Muscle of arm (tissue), 12 donors: ENCODE measurements around the gene CDH4. TPM values are rescaled to one million over a fixed set of nuclear protein-coding genes. Genes with fewer than 3 reads are reported as not detected.

ENCODE experiments used
- DNase-seq: peaks from one replicate; pipeline ENCODE4 v3.0.0-alpha.2; 2013
- polyA plus RNA-seq, 12 donors: library from polyadenylated mRNA; unstranded; fragments of 120-200 nt; gene quantifications; one replicate each; pipeline ENCODE4 v1.2.1, GENCODE V29; 2013; ENCODE audit not compliant: insufficient read length in 12 of 12

The CDH4 gene
- polyA plus RNA-seq, 12 donors = 0.79 to 1.4 (median 1.0) TPM; not detected in 2

DNA sequence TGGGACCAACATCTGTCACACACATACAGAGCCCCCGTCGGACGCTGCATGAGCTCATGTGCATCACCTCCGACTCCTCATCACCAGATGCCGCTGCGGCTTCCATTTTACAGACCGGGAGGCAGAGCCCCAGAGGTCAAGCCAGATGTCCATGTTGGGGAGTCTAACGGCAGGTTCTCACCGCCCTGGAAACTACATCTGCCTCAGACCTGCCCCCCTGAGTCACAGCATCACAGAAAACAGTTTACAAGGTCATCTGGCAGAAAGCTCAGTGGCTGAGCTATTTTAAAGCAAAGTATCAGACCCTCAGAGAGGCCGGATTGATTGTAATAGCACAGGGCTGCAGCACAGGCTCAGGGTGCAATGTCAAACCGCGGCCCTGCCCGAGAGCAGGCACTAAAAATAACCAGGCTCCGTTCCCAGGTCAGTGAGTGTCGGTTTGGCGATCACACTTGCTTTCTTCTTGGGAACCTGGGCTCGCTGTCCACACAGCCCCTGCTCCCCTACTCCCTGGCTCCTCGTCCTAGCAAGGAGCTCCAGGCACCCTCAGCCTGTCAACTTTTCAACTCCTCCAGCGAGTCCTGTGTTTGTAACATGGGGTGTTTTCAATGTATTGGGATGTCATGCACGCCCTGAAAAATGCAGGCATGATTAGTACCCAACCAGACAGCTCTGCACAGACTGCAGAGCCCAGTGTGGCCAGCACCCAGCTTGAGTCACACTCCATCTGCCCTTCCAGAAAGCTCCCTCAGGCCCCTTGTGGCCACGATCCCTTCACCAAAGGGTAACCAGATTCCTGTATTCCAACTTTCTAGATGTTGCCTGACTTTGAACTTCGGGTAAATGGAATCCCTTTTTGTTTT is 264.5 kb downstream of the CDH4 start:
- DNase-seq = no peak

DNA sequence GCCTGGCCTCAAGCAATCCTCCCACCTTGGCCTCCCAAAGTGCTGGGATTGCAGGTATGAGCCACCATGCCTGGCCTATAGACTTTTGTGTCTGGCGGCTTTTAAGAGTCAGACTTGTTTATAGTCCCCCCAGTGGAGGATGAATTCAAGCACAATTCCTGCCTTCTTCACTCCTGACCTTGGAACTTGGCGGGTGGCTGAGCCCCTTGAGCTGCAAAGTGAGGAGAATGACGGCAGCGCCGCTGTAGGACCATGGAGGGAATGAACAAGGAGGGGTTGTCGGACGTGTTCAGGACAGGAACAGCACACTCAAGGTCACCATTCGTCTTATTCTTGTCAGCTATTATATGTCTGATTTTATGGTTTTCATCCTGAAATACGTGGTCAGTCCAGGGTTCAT is 265.4 kb downstream of the CDH4 start:
- DNase-seq = no peak

DNA sequence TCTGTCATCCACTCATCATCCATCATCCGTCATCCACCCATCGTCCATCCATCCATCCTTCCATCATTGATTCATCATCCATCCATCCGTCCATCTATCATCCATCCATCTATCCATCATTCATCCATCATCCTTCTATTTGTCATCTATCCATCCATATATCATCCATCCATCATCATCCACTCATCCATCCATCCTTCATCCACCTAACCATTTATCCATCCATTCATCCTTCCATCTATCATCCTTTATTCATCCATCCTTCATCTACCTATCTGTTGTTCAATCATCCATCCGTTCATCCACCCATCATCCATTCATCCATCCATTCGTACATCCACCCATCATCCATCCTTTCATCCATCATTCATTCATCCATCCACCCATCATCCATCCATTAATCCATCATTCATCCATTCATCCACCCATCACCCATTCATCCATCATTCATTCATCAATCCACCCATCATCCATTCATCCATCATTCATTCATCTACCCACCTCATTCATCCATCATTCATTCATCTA is 266.4 kb downstream of the CDH4 start:
- DNase-seq = no peak

DNA sequence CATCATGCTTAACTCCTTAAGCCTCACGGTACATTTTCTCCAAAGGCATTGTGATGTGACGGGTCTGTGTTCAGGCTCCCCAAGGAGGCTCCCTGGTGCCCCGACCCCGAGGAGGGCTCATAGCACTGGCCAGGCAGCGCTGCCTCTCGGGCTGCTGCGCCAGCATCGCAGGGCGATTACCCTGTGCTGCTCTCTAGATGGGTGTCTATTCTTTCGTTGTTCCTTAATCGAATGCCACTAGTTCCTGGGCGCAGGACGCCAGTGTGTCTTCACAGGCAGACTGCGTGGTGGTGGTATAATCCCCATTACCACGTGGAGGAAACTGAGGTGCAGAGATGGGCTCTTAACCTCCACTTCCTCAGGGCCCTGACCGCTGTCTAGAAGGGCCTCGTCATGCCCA is 267.4 kb downstream of the CDH4 start:
- no peak for DNase-seq

DNA sequence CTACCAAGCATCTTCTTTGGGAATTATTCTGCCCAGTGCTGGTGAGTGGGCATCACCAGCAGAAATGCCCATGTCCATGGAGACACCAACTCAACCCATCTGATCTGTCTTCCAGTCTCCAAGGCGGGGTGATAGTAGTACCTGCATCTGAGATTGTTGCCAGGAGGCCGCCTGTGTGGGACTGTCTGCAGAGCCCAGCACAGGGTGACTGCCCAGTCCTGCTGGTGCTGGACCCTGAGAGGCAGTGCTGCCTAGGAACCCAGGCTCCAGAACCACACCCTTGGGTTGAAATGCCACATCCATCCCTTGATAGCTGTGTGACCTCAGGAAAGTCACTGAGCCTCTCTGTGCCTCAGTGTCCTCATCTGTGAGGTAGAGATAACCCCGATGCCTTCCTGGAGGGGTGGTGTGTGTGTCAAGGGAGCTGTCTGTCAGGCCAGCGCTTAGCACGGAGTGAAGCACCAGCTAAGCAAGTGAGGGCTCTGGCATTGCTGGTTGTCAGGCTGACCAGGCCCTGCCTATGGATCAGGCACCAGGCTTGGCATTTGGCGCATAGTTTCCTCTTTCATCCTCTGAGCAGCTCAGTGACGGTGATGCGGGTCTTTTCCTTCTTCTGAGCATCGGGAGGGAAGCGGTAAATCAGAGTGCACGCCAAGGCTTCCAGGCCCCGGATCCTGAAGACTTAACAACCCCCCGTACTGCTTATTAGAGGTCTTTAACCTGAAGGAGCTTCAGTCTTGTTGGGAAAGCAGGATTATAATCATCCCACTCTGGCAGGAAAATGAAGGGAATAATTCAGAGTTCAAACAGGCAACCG is 268.2 kb downstream of the CDH4 start:
- no peak for DNase-seq

DNA sequence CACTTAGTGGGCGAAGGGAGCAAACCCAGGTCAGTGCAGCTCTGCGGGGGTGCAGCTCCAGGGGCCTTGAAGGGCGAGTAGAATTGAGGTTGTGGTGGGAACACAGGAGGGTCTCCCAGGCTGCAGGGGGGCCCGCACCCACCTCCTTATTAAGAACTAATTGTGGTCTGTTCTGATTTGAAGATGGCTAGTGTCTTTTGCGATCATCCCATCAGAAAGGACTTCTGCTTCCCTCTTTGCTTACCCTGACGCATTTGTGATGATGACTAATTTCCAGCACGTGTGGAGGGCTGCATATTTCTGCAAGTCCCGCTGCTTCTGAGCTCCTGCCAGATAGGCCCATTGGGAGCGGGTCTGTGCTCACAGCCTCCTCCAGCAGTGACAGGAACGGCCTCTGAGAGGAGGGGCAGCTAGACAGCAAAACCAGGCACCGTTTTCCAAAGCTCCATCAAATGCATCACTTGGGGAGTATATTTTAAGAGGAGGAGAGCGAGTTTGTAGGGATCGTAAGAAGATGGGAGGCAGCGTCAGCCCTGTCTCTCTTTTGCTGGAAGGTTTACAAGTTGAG is 268.9 kb downstream of the CDH4 start:
- peak; percentile 37 for DNase-seq

DNA sequence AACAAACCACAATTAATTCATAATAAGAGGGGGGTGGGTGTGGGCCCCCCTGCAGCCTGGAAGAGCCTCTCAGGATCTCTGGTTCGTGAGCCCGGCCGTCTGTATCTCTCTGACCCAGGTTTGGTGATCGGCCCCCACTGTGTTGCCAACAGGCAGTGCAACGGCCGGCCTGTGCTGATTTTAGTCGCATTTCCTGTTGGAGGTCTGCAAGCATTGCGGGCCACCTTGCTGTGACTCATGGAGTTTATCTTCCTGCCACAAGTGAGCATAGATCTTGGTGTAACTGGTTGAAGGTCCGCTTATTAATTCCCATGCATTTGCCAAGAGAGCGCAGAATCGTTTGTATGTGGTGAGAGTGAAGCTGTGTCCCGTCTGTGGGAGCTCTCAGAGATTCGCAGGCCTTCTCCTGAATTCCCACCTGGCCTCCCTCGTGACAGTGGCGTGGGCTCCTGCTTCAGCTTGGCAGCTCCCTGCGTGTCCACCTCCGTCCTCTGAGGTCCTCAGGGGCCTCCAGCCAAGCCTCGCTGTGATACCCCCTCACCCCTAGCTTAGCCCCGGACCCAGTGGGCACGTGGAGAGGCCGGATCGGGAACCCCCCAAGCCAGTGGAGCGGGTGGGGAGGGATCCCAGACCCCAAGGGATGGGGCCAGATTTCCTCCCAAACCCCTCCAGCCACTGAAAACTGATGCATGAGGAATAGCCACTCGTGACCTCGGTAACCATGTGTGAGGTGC is 269.8 kb downstream of the CDH4 start:
- DNase-seq = no peak

DNA sequence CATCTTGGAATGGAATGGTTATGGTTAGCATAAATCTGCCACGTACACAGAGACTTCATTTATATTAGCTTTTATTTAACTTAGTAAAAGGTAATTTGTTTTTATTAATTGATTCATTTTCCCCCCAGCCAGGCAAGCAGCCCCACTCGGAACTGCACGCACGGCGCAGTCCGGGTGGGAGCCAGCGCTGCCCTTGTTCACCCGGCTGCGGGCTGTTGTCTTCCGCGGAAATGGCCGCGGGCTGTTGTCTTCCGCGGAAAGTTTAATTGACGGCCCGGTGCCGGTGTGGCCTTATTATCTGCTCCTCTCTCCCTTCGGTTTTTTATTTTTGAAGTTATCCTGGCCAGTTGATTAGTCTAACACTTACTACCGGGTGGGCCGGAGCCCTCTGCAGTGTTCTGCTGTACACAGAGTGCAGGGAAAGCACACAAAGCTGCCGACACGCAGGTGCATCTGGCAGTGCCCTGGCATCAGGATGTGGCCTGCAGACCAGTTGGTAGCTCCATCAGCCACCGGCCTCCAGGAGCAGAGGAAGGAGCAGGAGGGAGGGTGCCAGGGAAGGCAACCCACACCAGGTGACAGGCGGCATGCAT is 270.5 kb downstream of the CDH4 start:
- DNase-seq = no peak

DNA sequence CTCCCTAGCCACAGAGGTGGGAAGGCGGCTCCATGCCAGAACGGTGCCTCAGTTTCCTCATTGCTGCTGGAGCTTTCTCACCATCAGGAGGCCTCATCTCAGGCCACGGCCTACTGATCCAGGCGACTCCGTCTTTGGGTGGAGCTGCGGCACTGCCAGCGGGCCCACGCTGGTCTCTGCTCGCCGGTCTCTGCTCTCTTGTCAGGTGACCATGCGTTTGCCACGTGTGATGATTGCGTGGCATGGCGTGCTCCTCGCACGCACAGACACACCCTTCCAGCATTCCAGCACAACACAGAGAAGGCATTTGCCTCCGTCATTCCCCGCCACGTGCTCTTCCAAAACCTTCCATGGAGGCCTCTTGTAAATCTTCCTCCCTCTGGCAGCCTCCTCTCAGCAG is 271.1 kb downstream of the CDH4 start:
- no peak for DNase-seq

DNA sequence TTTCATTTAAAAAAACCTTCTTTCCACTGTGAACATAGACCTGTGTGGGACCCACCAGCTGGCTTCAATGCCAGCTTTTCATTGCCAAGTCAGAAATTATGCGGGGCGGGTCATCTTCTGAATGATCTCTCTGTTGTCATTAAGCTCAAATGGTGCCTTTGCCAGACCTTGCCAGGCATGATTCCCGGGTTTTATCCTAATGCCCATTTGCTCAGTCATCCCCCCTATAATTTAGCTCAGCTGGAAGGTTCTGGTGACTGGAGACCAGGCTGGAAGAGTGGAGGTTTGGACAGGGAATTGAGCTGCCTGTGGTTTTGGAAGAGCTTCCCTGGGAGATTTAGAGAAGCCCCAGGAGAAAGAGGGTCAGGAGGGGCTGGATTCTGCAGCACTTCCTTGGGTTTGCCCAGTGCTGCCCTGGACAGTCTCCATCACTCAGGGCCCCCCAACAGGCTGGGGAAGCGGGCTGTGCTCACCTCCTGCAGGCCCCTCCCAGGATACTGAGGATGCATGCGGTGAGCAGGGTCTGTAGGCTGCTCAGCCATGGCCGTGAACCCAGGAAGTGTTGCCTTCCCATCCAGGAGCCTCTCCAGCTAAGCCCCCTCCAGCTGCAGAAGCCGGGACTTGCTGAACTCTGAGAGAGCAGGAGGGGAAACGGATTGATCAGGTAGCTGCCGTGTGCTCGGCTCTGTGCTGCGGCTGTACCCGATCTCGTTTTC is 273.0 kb downstream of the CDH4 start:
- DNase-seq = no peak

DNA sequence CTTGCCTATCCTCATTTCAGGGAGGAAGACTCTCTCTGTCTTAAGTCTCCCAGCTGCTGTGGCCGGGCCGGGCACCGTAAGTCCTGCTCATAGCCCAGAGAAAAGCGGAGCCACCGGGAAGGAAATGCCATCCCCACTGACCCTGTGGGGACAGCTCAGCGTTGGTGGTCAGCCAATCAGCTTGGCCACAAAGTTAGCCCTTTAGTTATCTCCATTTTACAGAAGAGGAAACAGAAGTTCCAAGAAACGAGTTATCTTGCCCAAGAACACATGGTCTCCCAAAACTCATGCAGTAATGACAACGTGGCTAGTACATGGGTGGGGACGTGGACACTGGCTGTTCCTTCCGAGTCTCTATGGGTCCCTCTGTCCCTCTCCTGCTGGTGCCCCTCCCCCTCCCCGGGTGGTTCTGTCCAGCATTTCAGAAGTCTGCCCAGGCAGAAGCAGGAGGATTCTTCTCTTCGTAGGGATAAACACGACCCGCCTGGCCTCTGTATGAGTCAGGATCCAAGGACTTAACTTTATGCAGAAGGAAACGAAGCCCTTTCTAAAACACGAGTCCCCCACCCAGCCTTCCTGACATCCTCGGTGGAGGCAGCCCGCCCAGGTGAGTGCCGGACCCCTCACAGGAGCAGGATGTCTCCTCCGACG is 273.8 kb downstream of the CDH4 start:
- no peak for DNase-seq

DNA sequence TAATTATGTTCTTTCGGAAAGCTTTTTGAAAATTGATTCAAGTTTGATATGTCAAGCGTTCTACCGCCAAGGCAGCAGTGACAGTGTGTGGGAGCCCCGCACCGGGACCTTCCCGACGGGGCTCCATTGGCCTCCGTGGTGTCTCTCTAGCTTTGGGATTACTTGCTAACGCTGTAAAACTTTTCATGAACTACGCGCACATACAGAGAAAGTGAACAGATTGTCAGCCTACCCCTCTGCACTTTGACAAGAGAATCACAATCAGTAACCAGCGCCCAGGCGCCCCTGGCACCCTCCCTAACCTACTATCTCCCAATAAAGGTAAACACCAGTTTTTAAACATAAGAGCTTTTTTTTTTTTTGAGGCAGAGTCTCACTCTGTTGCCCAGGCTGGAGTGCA is 274.8 kb downstream of the CDH4 start:
- DNase-seq = no peak

DNA sequence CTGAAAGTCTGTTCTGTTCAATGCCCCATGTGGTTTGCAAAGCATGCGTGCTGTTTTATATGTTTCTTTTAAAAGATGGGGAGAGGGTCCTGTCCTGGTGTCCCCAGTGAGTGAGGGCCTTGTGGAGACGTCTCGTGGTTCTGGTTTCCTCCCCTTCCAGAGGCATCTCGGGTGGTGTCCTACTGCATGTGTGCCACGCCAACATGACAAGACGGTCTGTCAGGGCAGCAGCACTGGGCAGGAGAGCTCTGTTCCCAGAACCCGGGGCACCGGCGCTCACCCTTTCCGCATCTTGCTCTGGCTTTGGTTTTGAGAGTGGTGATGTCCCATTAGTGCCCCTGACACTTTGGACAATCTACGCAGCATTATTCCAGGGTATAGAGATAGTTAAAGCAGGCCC is 275.6 kb downstream of the CDH4 start:
- no peak for DNase-seq

DNA sequence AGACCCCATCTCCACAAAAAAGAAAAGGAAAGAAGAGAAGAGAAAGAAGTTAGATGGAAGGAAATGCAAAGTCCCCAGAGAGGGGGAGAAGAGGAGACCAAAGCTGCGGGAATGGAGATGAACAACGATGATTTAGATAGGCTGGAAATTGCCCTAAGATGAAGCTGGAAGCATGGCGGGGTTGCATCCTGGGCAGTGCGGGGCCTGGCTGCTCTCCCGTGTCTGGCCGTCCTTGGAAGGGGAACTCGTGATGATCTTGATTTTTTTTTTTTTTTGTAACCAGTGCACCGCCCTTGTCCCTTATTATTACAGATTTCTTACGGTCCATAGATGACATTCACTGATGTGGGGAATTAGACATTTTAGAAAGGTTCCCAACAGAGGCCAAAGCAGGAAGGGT is 276.5 kb downstream of the CDH4 start:
- no peak for DNase-seq

DNA sequence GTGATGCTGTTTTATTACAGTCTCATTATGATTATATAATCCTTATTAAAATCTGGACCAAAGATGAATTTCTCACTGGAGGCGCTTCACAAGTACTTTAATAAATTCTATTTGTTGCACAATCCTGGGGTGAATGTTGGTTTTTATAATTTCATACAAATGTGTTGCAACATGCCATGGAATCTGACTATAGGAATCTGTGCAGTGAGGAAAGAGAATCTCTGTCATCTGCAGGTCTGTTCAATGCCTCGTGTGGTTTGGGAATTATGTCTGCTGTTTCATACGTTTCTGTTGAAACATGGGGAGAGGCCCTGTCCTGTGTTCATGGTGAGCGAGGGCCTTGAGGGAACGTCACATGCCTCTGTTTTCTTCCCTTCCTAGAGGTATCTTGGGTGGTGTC is 277.3 kb downstream of the CDH4 start:
- DNase-seq = no peak

DNA sequence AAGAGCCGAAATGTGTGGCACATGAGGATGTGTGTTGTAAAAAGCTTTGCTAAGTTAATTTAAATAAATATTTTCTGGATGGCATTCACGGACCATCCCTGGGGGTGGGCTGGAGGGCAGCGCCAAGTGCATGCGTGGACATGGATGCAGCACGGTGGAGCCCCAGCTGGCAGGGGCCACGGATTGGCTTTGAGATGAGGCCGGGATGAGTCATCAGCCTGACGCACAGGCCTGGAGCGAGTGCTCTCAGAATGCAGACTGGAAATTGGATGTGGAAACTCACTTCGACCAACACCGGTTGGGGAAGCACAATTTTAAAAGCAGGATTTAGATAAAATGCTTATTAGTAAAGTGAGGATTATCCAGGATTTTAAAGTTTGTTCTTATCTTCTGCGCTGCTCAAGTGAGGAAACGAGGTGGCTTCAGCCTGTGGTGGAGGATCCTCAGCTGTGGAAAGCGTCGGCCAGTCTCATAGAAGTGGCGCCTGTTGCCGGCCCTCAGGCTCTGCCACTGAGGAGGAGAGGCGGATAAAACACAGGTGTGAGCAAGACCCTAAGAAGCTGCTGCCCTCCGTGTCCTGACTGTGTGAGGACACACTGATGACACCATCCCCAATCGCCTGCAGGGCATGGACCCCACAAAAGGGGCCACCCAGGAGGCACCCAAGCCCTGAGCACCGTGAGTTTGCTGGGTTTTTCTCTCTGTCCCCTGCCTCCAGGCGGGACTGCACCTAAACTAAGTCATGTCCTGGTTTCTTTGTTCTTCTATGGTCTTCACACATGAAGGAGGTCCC is 279.7 kb downstream of the CDH4 start:
- DNase-seq = no peak

DNA sequence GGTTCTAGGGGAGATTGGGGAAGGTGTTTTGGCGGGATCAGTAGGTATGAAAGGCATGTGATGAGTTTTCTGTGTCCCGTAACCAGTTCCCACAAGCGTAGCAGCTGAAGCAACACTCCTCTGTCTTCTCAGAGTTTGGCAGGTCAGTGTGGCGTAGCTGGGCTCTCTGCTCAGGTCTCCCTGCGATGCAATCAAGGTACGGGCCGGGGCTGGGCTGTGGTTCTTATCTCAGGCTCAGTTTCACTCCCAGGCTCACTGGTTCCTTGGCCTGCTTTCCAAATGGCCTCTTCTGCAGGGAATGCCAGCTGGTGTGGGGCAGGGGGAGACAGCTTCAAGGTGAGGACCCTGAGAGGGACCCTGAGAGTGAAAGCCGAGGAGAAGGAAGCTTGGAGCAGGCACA is 280.7 kb downstream of the CDH4 start:
- DNase-seq = no peak

DNA sequence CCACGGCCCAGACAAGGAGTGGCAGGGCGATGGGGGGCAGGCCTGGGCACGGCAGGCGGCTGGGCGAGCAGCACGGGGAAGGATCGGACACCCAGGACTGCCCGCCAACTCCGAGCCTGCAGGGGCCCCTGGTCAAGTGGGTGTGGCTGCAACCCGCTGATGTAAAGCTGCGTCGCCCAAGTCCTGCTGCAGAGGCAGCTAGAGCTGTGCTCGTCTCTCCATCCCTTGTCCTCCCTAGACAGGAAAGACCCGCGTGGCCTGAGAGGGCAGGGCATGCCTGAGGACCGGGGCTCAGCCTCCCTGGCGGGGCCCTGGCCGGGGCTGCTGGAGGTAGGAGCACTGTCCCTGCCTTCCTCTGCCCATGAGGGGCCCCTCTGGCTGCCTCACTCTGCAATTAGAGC is 281.2 kb downstream of the CDH4 start:
- DNase-seq = no peak

DNA sequence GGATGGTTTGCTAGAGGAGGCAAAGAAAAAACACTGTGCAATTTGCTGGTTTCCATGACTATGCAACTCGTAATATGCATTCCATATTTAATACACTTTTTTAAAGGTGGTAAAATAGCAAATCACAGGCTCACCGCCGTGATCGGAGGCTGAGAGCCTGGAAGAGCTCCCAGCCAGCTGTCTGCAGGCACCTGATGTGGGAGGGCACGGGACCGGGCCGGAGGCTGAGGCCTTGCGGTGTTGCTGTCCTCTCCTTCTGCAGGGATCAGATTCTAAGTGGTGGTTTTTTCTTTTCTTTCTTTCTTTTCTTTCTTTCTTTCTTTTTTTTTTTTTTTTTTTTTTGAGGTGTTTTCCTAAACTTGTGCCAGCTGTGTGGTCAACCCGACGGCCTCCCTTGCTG is 282.3 kb downstream of the CDH4 start:
- DNase-seq = no peak
